ENCODE results near the gene B3GALT2. TPM values are rescaled to one million over a fixed set of nuclear protein-coding genes. Genes with fewer than 3 reads are reported as not detected.

Gene B3GALT2
- total RNA-seq, 1 experiment from 2014 or later, result not detected

DNA sequence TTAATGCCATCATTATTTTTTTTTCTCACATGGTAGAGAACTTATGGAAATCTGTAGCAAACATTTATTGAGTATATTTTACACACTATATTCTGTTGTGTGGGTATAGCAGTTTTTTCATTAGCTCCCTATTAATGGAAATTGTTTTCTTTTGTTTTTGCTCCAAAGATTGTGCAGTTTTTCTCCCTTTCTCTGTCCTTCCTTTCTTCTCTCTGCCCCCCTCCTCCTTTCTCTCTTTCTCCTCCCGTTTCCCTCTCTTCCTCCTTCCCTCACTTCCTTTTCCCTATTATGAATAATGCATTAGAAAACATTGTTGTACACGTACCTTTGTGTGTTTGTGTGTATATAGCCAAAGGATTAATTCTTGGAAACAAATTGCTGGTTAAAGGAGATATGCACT, 44.0 kb downstream of the B3GALT2 start:
- H3K27me3 ChIP-seq (replicated peaks; ENCODE audit: control insufficient read depth, insufficient read depth, low read length), result no peaks in the 10 kb centered on the region
- H3K4me1 Mint-ChIP-seq (ENCODE audit: low read depth, unreplicated experiment), result no peaks in the 10 kb centered on the region
- TF ChIP-seq, protein P1, sequence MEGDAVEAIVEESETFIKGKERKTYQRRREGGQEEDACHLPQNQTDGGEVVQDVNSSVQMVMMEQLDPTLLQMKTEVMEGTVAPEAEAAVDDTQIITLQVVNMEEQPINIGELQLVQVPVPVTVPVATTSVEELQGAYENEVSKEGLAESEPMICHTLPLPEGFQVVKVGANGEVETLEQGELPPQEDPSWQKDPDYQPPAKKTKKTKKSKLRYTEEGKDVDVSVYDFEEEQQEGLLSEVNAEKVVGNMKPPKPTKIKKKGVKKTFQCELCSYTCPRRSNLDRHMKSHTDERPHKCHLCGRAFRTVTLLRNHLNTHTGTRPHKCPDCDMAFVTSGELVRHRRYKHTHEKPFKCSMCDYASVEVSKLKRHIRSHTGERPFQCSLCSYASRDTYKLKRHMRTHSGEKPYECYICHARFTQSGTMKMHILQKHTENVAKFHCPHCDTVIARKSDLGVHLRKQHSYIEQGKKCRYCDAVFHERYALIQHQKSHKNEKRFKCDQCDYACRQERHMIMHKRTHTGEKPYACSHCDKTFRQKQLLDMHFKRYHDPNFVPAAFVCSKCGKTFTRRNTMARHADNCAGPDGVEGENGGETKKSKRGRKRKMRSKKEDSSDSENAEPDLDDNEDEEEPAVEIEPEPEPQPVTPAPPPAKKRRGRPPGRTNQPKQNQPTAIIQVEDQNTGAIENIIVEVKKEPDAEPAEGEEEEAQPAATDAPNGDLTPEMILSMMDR (IDR thresholded peaks at IDR 0.05; ENCODE audit: insufficient read depth in 1 of 2, low read depth in 1 of 2, low read length in 1 of 2, severe bottlenecking in 1 of 2, unreplicated experiment in 1 of 2), result no peak
- intact Hi-C loops (cut with micrococcal nuclease; ENCODE audit: unreplicated experiment), result loop anchor here (5.0 kb wide), 1 partner anchor 1155 kb away; no protein-coding TSS in a partner anchor
- H3K4me3 ChIP-seq (ENCODE audit: low read depth, low read length), result no peak overlapping the region
- peaks cover 39% of the 10 kb centered on the region for H3K36me3 Mint-ChIP-seq (ENCODE audit: insufficient read depth, unreplicated experiment)
- DNase-seq, result no peak
- ChIA-PET POLR2A (no interaction called here), CTCF (no interaction called here)
- H3K4me1 ChIP-seq, result no peaks in the 10 kb centered on the region
- no peaks in the 10 kb centered on the region for H3K27me3 Mint-ChIP-seq (ENCODE audit: insufficient read depth, unreplicated experiment)
- no peaks in the 10 kb centered on the region for H3K9me3 Mint-ChIP-seq (ENCODE audit: unreplicated experiment)
- no TSS peak for BruUV-seq (replicated peaks)
- H3K27ac Mint-ChIP-seq (ENCODE audit: unreplicated experiment), result peak overlapping the region; percentile 5
- H3K36me3 ChIP-seq (ENCODE audit: control insufficient read depth, insufficient read depth, low read length), result no peaks in the 10 kb centered on the region; the same call in 1 of the 2 replicates
- H3K4me3 Mint-ChIP-seq (ENCODE audit: unreplicated experiment), result no peak overlapping the region
- no peaks in the 10 kb centered on the region for H3K9me3 ChIP-seq

DNA sequence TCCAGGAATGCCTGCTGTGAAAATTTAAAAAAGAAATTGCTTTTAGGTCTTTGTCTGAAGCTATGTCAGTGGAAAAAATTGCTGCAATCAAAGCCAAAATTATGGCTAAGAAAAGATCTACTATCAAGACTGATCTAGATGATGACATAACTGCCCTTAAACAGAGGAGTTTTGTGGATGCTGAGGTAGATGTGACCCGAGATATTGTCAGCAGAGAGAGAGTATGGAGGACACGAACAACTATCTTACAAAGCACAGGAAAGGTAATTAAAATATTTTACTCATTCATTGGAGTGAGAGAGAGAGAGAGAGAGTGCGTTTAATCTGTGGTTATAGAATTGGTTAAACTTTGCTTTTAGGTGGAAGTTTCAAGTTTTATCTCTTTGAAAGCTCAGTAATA, 44.6 kb downstream of the B3GALT2 start:
- Mint-ChIP-seq H3K36me3 (ENCODE audit: insufficient read depth, unreplicated experiment) (peaks cover 35% of the 10 kb centered on the region), H3K4me1 (ENCODE audit: low read depth, unreplicated experiment) (no peaks in the 10 kb centered on the region), H3K27me3 (ENCODE audit: insufficient read depth, unreplicated experiment) (no peaks in the 10 kb centered on the region), H3K9me3 (ENCODE audit: unreplicated experiment) (no peaks in the 10 kb centered on the region), H3K27ac (ENCODE audit: unreplicated experiment) (no peak overlapping the region), H3K4me3 (ENCODE audit: unreplicated experiment) (no peak overlapping the region)
- no peak for DNase-seq
- POLR2A ChIA-PET, result no interaction called here
- H3K27me3 ChIP-seq (replicated peaks; ENCODE audit: control insufficient read depth, insufficient read depth, low read length), result no peaks in the 10 kb centered on the region
- TF ChIP-seq, protein P1 (IDR thresholded peaks at IDR 0.05; ENCODE audit: insufficient read depth in 1 of 2, low read depth in 1 of 2, low read length in 1 of 2, severe bottlenecking in 1 of 2, unreplicated experiment in 1 of 2), result no peak
- H3K9me3 ChIP-seq, result no peaks in the 10 kb centered on the region
- BruUV-seq (replicated peaks), result no TSS peak
- H3K4me1 ChIP-seq, result no peaks in the 10 kb centered on the region
- CTCF ChIA-PET, result no interaction called here
- intact Hi-C loops (cut with micrococcal nuclease; ENCODE audit: unreplicated experiment), result loop anchor here (5.0 kb wide), 1 partner anchor 1155 kb away; no protein-coding TSS in a partner anchor
- no peak overlapping the region for H3K4me3 ChIP-seq (ENCODE audit: low read depth, low read length)
- H3K36me3 ChIP-seq (ENCODE audit: control insufficient read depth, insufficient read depth, low read length), result no peaks in the 10 kb centered on the region; the same call in 1 of the 2 replicates

DNA sequence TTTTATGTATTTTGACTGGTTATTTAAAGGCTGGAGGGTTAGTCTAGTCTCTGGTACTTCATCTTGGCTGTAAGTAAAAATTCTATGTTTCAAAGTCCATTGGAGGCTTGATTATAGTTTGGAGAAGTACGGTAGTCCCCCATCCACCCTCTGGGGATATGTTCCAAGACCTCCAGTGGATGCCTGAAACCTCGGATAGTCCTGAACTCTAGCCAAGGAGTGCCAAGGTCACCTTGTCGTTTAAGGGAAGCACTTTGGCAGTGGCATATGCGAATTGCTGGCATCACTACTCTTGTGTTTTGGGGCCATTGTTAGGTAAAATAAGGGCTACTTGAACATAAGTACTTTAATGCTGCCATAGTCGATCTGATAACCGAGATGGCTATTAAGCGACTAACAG, 46.2 kb downstream of the B3GALT2 start:
- Mint-ChIP-seq H3K4me3 (ENCODE audit: unreplicated experiment) (no peak overlapping the region), H3K27me3 (ENCODE audit: insufficient read depth, unreplicated experiment) (no peaks in the 10 kb centered on the region), H3K27ac (ENCODE audit: unreplicated experiment) (no peak overlapping the region), H3K9me3 (ENCODE audit: unreplicated experiment) (no peaks in the 10 kb centered on the region), H3K4me1 (ENCODE audit: low read depth, unreplicated experiment) (no peaks in the 10 kb centered on the region), H3K36me3 (ENCODE audit: insufficient read depth, unreplicated experiment) (peaks cover 51% of the 10 kb centered on the region)
- CTCF ChIA-PET, result no interaction called here
- no peaks in the 10 kb centered on the region for H3K9me3 ChIP-seq
- no peaks in the 10 kb centered on the region for H3K27me3 ChIP-seq (replicated peaks; ENCODE audit: control insufficient read depth, insufficient read depth, low read length)
- H3K36me3 ChIP-seq (ENCODE audit: control insufficient read depth, insufficient read depth, low read length), result no peaks in the 10 kb centered on the region; the same call in 1 of the 2 replicates
- intact Hi-C loops (cut with micrococcal nuclease; ENCODE audit: unreplicated experiment), result loop anchor here (5.0 kb wide), 1 partner anchor 1157 kb away; no protein-coding TSS in a partner anchor
- no TSS peak for BruUV-seq (replicated peaks)
- no peak for DNase-seq
- POLR2A ChIA-PET, result no interaction called here
- no peak overlapping the region for H3K4me3 ChIP-seq (ENCODE audit: low read depth, low read length)
- TF ChIP-seq, protein P1 (IDR thresholded peaks at IDR 0.05; ENCODE audit: insufficient read depth in 1 of 2, low read depth in 1 of 2, low read length in 1 of 2, severe bottlenecking in 1 of 2, unreplicated experiment in 1 of 2), result no peak
- no peaks in the 10 kb centered on the region for H3K4me1 ChIP-seq

Measured in Caco-2 (cell line).